HepG2 (cell line): ENCODE measurements around the gene DYNC1LI1. TPM values are rescaled to one million over a fixed set of nuclear protein-coding genes. Genes with fewer than 3 reads are reported as not detected.
"Not testable (repeated sequence)": the region's sequence is repeated elsewhere in the genome, so short reads cannot be mapped to it uniquely, and the experiment has no call there.

ENCODE experiments used
- ATAC-seq: fragments of 200-7000 bp; cut with Tn5 transposase; 3 replicates; pipeline ENCODE4 v1.9.1; 2020; ENCODE audit warnings: mild to moderate bottlenecking, moderate library complexity
- BruUV-seq: library from RNA; stranded (reverse); fragments of 400-500 nt; replicated peaks from 2 replicates; lab custom pipeline; 2021; lab: Mats Ljungman, UMichigan
- CTCF ChIA-PET: fragments of 300-600 bp; formaldehyde crosslinking; extraction: SDS; loops from one replicate; lab custom pipeline; 2021; ENCODE audit warnings: low total read pairs, inconsistent platforms, low intra/inter-chr PET ratio; lab: Yijun Ruan, JAX
- POLR2A ChIA-PET: fragments of 350-600 bp; sonication (Branson Sonifier 250); formaldehyde crosslinking; loops from one replicate; lab custom pipeline; 2020; ENCODE audit warnings: antibody characterized with exemption, inconsistent platforms; lab: Yijun Ruan, JAX
- DNase-seq: peaks from one replicate; pipeline ENCODE4 v3.0.0-alpha.2; 2015; ENCODE audit warnings: low spot score
- FAIRE-seq: peaks from 3 replicates; lab custom pipeline; 2011; peaks lifted over from hg19 to GRCh38; lab: Jason Lieb, UNC
- H2AFZ ChIP-seq: one replicate; pipeline ENCODE4 v1.6.1; 2011; ENCODE audit warnings: low read length, inconsistent platforms
- H3K27ac ChIP-seq: fragments of 300-600 bp; 3 replicates; pipeline ENCODE4 v1.8.0; 2011; ENCODE audit warnings: mixed run types, mild to moderate bottlenecking, mixed read lengths, low read length, inconsistent platforms; ENCODE audit not compliant: insufficient read depth; ENCODE audit errors: extremely low read length
- H3K27me3 ChIP-seq, 2 experiments: fragments of 200-600 bp in 1 of 2; 2 replicates in 1 of 2; 3 replicates in 1 of 2; pipeline versions ENCODE4 v1.6.0 to v1.8.0; 2011; ENCODE audit warnings: low read length in 2 of 2, mild to moderate bottlenecking in 2 of 2, moderate library complexity in 2 of 2, inconsistent platforms in 1 of 2; ENCODE audit not compliant: insufficient read depth in 2 of 2, control insufficient read depth in 1 of 2
- H3K36me3 ChIP-seq, 2 experiments: fragments of 200-600 bp in 1 of 2; replicated peaks in 1 of 2; 2 replicates in 1 of 2; 3 replicates in 1 of 2; pipeline versions ENCODE4 v1.5.1 to v1.8.0; 2011; ENCODE audit warnings: low read length in 2 of 2, inconsistent platforms in 1 of 2; ENCODE audit not compliant: insufficient read depth in 2 of 2, control insufficient read depth in 1 of 2
- H3K4me1 ChIP-seq: 2 replicates; pipeline ENCODE4 v1.5.1; 2012; ENCODE audit warnings: low read length, inconsistent platforms; ENCODE audit not compliant: insufficient read depth
- H3K4me2 ChIP-seq: 2 replicates; pipeline ENCODE4 v1.6.0; 2011; ENCODE audit warnings: low read depth, low read length, inconsistent platforms
- H3K4me3 ChIP-seq, 3 experiments: fragments of 200-600 bp in 1 of 3; sonication (generic), shearing (Covaris generic) in 1 of 3; replicated peaks in 1 of 3; 2 replicates each; pipeline ENCODE4 v1.5.1; 2011 to 2016; ENCODE audit warnings: low read length in 3 of 3, inconsistent platforms in 2 of 3, low read depth in 2 of 3, mild to moderate bottlenecking in 2 of 3, control low read depth in 1 of 3, mixed read lengths in 1 of 3; ENCODE audit not compliant: insufficient read depth in 1 of 3
- H3K79me2 ChIP-seq: one replicate; pipeline ENCODE4 v1.6.1; 2011; ENCODE audit warnings: low read length, inconsistent platforms; ENCODE audit not compliant: insufficient read depth
- H3K9ac ChIP-seq: 2 replicates; pipeline ENCODE4 v1.6.0; 2011; ENCODE audit warnings: mild to moderate bottlenecking, low read depth, low read length, inconsistent platforms; ENCODE audit not compliant: insufficient read depth
- H3K9me3 ChIP-seq: 2 replicates; pipeline ENCODE4 v1.5.1; 2012; ENCODE audit warnings: mild to moderate bottlenecking, low read length
- H4K20me1 ChIP-seq: 2 replicates; pipeline ENCODE4 v1.6.0; 2011; ENCODE audit warnings: inconsistent platforms, mild to moderate bottlenecking, low read length, moderate library complexity; ENCODE audit not compliant: insufficient read depth
- WGBS: methylation state at CpG from one replicate; pipeline ENCODE4 v1.1.6; 2017; ENCODE audit warnings: low lambda C conversion rate; 5-methylcytosine and 5-hydroxymethylcytosine counted together
- in situ Hi-C: cut with HindIII; loops from 2 replicates; pipeline ENCODE4 v1.10.0; 2017; ENCODE audit warnings: low pct_unique_long_range_greater_than_20kb; ENCODE audit not compliant: extremely low pct_ligation_motif_present
- intact Hi-C: fragments of 100-400 bp; cut with micrococcal nuclease; formaldehyde crosslinking; loops from one replicate; pipeline ENCODE4 v1.10.0; 2022; ENCODE audit not compliant: unreplicated experiment
- polyA plus RNA-seq, 8 experiments: library from polyadenylated mRNA; depleted of rRNA in 3 of 8; stranded (reverse) in 7 of 8; unstranded in 1 of 8; fragments of >200 nt; fragmentation: Illumina TruSeq in 4 of 8; extraction: Trizol in 4 of 8; gene quantifications; 2 replicates each; pipeline versions ENCODE4 v1.2.1 to v1.2.3, GENCODE V29; 2011 to 2016; ENCODE audit warnings: low read depth in 4 of 8, missing spikeins in 1 of 8, mixed read lengths in 1 of 8; ENCODE audit not compliant: insufficient read depth in 1 of 8
- total RNA-seq, 5 experiments: library from RNA; depleted of rRNA; stranded (reverse); fragments of >200 nt; fragmentation: Illumina TruSeq; extraction: Trizol; gene quantifications; 2 replicates each; pipeline ENCODE4 v1.2.3, GENCODE V29; 2016; ENCODE audit warnings: low read depth in 1 of 5
- TF ChIP-seq, protein P1 (sequence below): sonication (generic); formaldehyde crosslinking; IDR thresholded peaks from 2 replicates; pipeline ENCODE4 v1.5.1; 2020; ENCODE audit warnings: mild to moderate bottlenecking, missing genetic modification reagents, moderate library complexity

DYNC1LI1 gene
- total and polyA plus RNA-seq, 2 of the 13 experiments (the other 11 are each of a cell fraction or from before 2014, with no cell fraction given): 13.4 to 37.1 TPM

DNA sequence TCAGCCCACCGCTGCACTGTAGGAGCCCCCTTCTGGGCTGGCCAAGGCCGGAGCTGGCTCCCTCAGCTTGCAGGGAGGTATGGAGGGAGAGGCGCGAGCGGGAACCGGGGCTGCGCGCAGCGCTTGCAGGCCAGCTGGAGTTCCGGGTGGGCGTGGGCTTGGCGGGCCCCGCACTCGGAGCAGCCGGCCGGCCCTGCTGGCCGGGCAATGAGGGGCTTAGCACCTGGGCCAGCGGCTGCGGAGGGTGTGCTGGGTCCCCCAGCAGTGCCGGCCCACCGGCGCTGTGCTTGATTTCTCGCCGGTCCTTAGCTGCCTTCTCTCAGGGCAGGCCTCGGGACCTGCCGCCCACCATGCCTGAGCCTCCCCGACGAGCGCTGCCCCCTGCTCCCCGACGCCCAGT is 8.0 kb upstream of the DYNC1LI1 start:
- H3K36me3 ChIP-seq, H3K79me2 ChIP-seq, H3K9ac ChIP-seq, H3K27ac ChIP-seq, H3K9me3 ChIP-seq, ATAC-seq, CTCF ChIA-PET, H4K20me1 ChIP-seq, in situ Hi-C loops, H3K27me3 ChIP-seq, DNase-seq, BruUV-seq, H2AFZ ChIP-seq, FAIRE-seq: not testable (repeated sequence)
- Histone ChIP-seq H3K4me3 (0 out of 6 replicates have a peak overlapping the region, but pooled peaks of 1 of the 3 experiments have one; percentile 29), H3K4me1 (peaks cover 30% of the 10 kb centered on the region), H3K4me2 (peak overlapping the region; percentile 75)
- TF ChIP-seq, protein P1, sequence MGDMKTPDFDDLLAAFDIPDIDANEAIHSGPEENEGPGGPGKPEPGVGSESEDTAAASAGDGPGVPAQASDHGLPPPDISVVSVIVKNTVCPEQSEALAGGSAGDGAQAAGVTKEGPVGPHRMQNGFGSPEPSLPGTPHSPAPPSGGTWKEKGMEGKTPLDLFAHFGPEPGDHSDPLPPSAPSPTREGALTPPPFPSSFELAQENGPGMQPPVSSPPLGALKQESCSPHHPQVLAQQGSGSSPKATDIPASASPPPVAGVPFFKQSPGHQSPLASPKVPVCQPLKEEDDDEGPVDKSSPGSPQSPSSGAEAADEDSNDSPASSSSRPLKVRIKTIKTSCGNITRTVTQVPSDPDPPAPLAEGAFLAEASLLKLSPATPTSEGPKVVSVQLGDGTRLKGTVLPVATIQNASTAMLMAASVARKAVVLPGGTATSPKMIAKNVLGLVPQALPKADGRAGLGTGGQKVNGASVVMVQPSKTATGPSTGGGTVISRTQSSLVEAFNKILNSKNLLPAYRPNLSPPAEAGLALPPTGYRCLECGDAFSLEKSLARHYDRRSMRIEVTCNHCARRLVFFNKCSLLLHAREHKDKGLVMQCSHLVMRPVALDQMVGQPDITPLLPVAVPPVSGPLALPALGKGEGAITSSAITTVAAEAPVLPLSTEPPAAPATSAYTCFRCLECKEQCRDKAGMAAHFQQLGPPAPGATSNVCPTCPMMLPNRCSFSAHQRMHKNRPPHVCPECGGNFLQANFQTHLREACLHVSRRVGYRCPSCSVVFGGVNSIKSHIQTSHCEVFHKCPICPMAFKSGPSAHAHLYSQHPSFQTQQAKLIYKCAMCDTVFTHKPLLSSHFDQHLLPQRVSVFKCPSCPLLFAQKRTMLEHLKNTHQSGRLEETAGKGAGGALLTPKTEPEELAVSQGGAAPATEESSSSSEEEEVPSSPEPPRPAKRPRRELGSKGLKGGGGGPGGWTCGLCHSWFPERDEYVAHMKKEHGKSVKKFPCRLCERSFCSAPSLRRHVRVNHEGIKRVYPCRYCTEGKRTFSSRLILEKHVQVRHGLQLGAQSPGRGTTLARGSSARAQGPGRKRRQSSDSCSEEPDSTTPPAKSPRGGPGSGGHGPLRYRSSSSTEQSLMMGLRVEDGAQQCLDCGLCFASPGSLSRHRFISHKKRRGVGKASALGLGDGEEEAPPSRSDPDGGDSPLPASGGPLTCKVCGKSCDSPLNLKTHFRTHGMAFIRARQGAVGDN: 0 out of 2 replicates have a peak, but pooled peaks have one; percentile 10
- intact Hi-C loops: loop anchor here (1.0 to 10.0 kb wide), 2 partner anchors 8 to 106 kb away; partner anchors contain the start of genes CNOT10 and DYNC1LI1
- POLR2A ChIA-PET: interaction anchor here (1.2 to 1.3 kb wide), 2 partner anchors 9 to 64 kb away, joined by 3 to 4 read pairs; no protein-coding TSS in a partner anchor
- 90% methylated on average over 9 of the region's 31 CpGs for WGBS
